ENCODE results near the gene CBFA2T2. TPM values are rescaled to one million over a fixed set of nuclear protein-coding genes. Genes with fewer than 3 reads are reported as not detected.

The CBFA2T2 gene
- polyA plus RNA-seq, 3 donors: 1.7 to 9.7 (median 4.9) TPM

GRCh38 chr20:33602826-33603590, 113.1 kb downstream of the CBFA2T2 start:
- TF ChIP-seq CTCF (IDR thresholded peaks at IDR 0.05): no peak
- Histone ChIP-seq H3K9ac (ENCODE audit: insufficient read depth, low read length, poor library complexity, severe bottlenecking) (no peak overlapping the region), H4K20me1 (ENCODE audit: insufficient read depth, low read length) (no peaks in the 10 kb centered on the region), H3K79me2 (ENCODE audit: insufficient read depth, low read length) (no peaks in the 10 kb centered on the region), H3K9me3 (replicated peaks in 1 of 2; ENCODE audit: control insufficient read depth in 1 of 2, insufficient read depth in 1 of 2, low read length in 2 of 2) (no peaks in the 10 kb centered on the region), H3K4me2 (replicated peaks; ENCODE audit: extremely low read depth, low read length, poor library complexity, severe bottlenecking) (no peak overlapping the region), H3K27me3 (ENCODE audit: control insufficient read depth in 2 of 2, insufficient read depth in 2 of 2, low read length in 2 of 2) (no peaks in the 10 kb centered on the region), H3K27ac (ENCODE audit: low read depth in 1 of 2, low read length in 2 of 2) (no peak overlapping the region), H3K36me3 (replicated peaks in 1 of 2; ENCODE audit: control insufficient read depth in 1 of 2, insufficient read depth in 2 of 2, low read length in 2 of 2) (peaks cover 10 to 18% of the 10 kb centered on the region in 2 donors), H3K4me1 (ENCODE audit: control insufficient read depth in 1 of 2, insufficient read depth in 2 of 2, low read length in 2 of 2) (no peaks in the 10 kb centered on the region), H3K4me3 (replicated peaks in 1 of 3; ENCODE audit: low read depth in 2 of 3, low read length in 3 of 3) (no peak overlapping the region), H2AFZ (ENCODE audit: insufficient read depth, low read depth, low read length, poor library complexity, severe bottlenecking) (no peak overlapping the region)
- no peak for DNase-seq
- 0% methylated on average over 1 of the region's 5 CpGs for WGBS (ENCODE audit: insufficient coverage)
- Mint-ChIP-seq H3K36me3 (peaks cover 16 to 21% of the 10 kb centered on the region in 2 donors), H3K4me1 (peaks cover 6% of the 10 kb centered on the region), H3K4me3 (no peak overlapping the region), H3K9me3 (no peaks in the 10 kb centered on the region), H3K27me3 (ENCODE audit: low read depth in 3 of 3) (no peaks in the 10 kb centered on the region), H3K27ac (no peak overlapping the region)
- intact Hi-C loops (cut with micrococcal nuclease): no loop called here

GRCh38 chr20:33604084-33604990, 114.4 kb downstream of the CBFA2T2 start:
- intact Hi-C loops (cut with micrococcal nuclease): no loop called here
- no peaks in the 10 kb centered on the region for H3K27me3 ChIP-seq (ENCODE audit: control insufficient read depth in 2 of 2, insufficient read depth in 2 of 2, low read length in 2 of 2)

More at GRCh38 chr20:33604084-33604990, 114.4 kb downstream of the CBFA2T2 start:
- Histone ChIP-seq H3K9ac (ENCODE audit: insufficient read depth, low read length, poor library complexity, severe bottlenecking) (no peak overlapping the region), H3K4me1 (ENCODE audit: control insufficient read depth in 1 of 2, insufficient read depth in 2 of 2, low read length in 2 of 2) (no peaks in the 10 kb centered on the region), H3K4me2 (replicated peaks; ENCODE audit: extremely low read depth, low read length, poor library complexity, severe bottlenecking) (no peak overlapping the region), H3K27ac (ENCODE audit: low read depth in 1 of 2, low read length in 2 of 2) (no peak overlapping the region), H3K79me2 (ENCODE audit: insufficient read depth, low read length) (no peaks in the 10 kb centered on the region), H3K36me3 (replicated peaks in 1 of 2; ENCODE audit: control insufficient read depth in 1 of 2, insufficient read depth in 2 of 2, low read length in 2 of 2) (peaks cover 15 to 31% of the 10 kb centered on the region in 2 donors), H3K4me3 (replicated peaks in 1 of 3; ENCODE audit: low read depth in 2 of 3, low read length in 3 of 3) (no peak overlapping the region), H4K20me1 (ENCODE audit: insufficient read depth, low read length) (no peaks in the 10 kb centered on the region), H3K9me3 (replicated peaks in 1 of 2; ENCODE audit: control insufficient read depth in 1 of 2, insufficient read depth in 1 of 2, low read length in 2 of 2) (no peaks in the 10 kb centered on the region), H2AFZ (ENCODE audit: insufficient read depth, low read depth, low read length, poor library complexity, severe bottlenecking) (no peak overlapping the region)
- Mint-ChIP-seq H3K27me3 (ENCODE audit: low read depth in 3 of 3) (no peaks in the 10 kb centered on the region), H3K36me3 (peaks cover 24 to 27% of the 10 kb centered on the region in 2 donors), H3K27ac (no peak overlapping the region), H3K4me3 (no peak overlapping the region), H3K4me1 (peaks cover 6% of the 10 kb centered on the region), H3K9me3 (no peaks in the 10 kb centered on the region)
- no peak for DNase-seq
- WGBS (ENCODE audit: insufficient coverage): 100% methylated on average over 4 of the region's 5 CpGs
- no peak for TF ChIP-seq CTCF (IDR thresholded peaks at IDR 0.05)

All from CD14-positive monocyte (primary cell).